Skin of body (tissue), 2 donors: Measurements from ENCODE around the gene EHBP1. TPM values are rescaled to one million over a fixed set of nuclear protein-coding genes. Genes with fewer than 3 reads are reported as not detected.
"Not testable (repeated sequence)": the region's sequence is repeated elsewhere in the genome, so short reads cannot be mapped to it uniquely, and the experiment has no call there.

Source experiments
- DNase-seq: peaks from one replicate; lab custom pipeline; 2025; lab: John Stamatoyannopoulos, UW
- total RNA-seq: library from RNA; depleted of rRNA; stranded (reverse); fragments of >200 nt; gene quantifications from one replicate; pipeline ENCODE4 v1.2.3, GENCODE V29; 2014

EHBP1 gene
- total RNA-seq, 1 donor from 2014 or later, result 96.0 TPM

- no peak for DNase-seq
These were observed 28.0 kb downstream of the EHBP1 start for GRCh38 chr2:62733546-62733945.

DNA sequence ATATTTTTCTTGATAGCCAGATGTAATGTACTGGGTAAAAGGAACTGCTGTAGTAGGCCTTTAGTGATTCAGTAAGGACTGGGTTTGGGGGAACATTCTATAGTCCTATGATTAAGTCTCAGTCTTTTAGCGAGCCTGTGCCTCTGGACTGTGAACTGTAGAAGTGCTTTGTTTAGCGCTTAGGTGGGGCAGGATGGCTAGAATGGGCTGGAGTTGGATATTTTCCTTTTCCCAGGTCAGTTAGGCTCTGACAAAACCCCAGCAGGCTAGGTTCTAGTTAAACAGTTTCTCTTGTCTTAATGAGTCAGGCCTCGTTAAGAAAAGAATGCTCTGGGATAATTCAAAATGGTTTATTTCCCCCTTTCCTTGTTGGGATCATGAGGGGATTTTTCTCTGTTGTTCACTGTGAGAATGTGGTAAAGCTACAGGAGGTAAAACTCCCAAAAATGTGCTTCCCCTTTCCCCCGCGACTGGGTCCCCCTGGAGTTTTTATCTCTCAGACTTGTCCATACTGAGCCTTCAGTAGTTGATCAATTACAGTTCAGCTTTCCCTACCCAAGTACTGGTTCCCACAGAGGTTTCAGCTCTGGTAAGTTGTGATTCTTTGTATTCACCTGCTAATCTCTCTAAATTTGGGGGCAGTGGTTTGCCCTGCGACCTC is 31.5 kb downstream of the EHBP1 start:
- no peak for DNase-seq

- no peak for DNase-seq
These were observed 33.7 kb downstream of the EHBP1 start for GRCh38 chr2:62738981-62739936.

- DNase-seq, result no peak
These were observed 34.7 kb downstream of the EHBP1 start for GRCh38 chr2:62740221-62740620.

DNA sequence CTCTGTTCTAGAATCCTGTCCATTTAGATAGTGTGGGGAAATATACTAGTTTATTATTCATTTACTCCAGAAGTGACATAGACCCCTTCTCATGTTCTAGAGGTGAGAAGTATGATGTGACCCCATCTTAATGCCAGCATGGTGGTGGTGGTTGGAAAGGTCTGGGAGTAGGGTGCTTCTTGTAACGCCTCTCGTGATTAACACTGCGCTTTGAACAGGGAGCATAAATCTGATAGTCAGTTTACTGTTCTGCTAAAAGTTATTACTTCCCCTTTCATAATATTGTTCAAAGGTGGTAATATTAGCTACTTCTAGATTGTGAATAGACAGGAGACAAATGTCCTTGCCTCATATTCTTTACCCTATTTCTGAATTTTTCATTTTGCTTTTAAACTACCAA is 35.6 kb downstream of the EHBP1 start:
- DNase-seq, result no peak

- DNase-seq, result no peak
These were observed 36.6 kb downstream of the EHBP1 start for GRCh38 chr2:62741954-62742722.

DNA sequence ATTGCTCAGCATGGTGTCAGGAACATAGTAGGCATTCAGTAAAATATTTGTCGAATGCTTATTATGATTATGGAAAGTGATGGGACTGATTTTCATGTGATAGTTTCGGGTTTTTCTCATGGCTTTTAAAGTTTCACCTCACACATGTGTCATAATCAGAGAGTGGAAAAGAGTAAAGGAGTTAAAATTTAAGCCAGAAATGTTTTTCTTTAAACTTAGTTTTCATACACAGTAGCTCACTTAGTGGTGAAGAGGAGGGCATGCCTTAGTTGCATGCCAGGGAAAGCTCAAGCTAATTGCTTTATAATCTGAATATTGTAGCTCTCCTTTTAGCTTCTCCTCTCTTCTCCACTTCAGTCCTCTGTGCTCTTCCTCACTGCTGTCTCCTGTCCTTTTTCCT is 38.0 kb downstream of the EHBP1 start:
- DNase-seq, result no peak

DNA sequence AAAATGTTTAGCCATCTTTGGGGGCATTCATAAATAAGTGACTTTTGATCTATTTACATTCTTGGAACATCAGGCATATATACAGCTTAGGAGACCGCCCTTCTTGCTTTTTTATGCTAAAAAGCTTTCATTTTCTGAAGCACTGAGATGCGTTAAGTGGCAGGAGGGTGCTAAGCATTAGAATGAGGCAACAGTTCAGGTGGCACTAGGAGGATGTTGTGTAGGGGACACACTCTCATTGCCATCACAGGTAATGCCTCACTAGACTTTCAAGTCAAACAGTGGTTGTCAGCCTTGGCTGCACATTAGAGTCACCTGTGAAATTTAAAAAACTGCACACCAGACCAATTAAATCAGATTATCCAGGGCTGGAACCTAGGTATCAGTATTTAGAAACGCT is 39.1 kb downstream of the EHBP1 start:
- no peak for DNase-seq

DNA sequence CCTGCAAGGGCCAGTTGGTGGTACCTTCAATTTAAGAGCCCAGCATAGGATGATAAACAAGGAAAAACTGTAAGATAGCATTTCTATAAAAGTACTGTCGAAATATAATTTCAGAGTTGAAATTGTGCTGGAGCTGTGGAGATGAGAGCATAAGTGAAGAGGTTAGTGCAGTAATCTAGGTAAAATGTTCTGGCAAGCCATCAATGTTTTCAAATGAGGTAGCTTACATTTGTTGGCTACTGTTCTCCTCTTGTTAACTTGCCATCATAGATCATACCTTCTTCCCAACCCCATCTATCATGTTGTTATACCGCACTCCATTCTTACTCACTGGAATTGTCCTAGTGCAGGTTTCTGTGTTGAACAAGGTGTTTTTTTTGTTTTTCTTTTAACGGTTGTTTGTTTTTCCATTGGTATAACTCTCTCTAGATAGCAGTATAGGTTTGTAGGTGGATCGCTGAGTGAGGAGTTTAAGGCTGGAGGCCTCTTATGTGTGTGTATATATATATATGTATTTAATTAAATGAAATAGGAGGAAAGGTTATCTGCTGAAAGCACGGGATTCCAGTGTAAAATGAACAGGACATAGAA is 40.5 kb downstream of the EHBP1 start:
- no peak for DNase-seq

- DNase-seq, result no peak
These were observed 41.7 kb downstream of the EHBP1 start for GRCh38 chr2:62747169-62747568.

DNA sequence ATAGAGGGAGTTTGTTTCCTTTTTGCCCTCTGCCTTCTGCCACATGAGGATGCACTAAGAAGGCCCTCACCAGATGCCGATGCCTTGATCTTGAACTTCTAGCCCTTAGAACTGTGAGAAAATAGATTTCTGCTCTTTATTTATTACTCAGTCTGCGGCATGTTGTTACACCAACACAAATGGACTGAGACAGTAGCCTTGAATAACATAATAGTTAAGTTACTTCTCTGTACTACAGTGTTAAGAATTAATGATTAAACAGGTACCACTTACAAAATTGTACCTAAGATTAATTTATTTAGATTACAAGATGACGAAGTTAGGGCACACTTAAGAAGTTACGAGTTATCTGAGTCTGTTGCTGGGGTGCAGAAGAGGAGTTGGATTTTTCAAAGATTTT is 42.4 kb downstream of the EHBP1 start:
- no peak for DNase-seq

DNA sequence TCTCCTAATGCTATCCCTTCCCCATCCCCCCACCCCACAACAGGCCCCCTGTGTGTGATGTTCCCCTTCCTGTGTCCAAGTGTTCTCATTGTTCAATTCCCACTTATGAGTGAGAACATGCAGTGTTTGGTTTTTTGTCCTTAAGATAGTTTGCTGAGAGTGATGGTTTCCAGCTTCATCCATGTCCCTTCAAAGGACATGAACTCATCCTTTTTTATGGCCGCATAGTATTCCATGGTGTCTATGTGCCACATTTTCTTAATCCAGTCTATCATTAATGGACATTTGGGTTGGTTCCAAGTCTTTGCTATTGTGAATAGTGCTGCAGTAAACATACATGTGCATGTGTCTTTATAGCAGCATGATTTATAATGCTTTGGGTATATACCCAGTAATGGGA is 43.6 kb downstream of the EHBP1 start:
- DNase-seq, result not testable (repeated sequence)

DNA sequence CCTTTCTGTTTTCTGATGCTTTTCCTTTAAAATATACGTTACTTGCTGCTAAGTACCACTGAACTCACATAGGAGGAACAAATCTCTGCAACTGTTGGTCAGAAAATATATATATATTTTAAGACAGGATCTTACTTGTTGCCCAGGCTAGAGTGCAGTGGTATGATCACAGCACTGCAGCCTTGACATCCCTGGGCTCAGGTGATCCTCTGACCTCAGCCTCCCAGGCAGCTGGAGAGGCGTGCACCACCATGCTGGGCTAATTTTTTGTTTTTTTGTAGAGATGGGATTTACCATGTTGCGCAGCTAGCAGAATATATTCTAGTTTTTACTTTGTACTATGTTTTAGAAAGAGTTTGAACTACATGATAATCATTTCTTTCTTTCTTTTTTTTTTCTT is 51.5 kb downstream of the EHBP1 start:
- DNase-seq, result no peak

DNA sequence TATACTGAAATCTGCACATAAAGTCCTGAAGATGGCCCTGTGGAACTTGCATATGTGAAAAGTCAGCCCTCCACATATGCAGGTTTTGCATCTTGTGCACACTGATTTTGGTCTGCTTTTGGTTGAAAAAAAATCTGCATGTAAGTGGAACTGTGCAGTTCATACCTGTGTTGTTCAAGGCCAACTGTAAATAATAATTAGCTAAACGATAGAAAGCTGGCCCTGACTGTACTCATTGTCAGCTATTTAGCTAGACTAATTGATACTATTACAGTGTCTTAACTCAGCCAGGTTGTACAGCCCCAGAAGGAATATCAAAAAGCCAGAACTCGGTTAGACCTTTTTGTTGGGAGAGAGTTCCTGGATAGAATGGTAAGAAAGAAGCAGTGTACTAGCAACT is 54.5 kb downstream of the EHBP1 start:
- no peak for DNase-seq

DNA sequence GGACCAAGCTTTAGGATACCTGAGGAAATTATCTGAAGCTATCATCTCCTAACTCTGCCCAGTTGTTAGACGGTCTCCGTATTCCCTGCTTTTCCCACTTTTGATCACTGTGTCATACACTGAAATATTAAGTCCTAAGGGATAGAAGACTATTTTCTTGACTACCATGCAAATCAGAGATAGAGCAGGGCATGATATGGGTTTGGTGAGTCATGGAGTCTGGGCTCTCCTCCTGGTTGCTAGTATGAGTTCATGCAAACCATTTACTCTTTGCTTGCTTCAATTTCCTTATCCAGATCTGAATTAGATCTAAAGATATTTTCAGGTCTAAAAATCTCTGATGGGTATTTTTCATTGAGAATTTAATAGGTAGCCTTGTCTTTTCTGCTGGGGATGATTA is 55.0 kb downstream of the EHBP1 start:
- no peak for DNase-seq

DNA sequence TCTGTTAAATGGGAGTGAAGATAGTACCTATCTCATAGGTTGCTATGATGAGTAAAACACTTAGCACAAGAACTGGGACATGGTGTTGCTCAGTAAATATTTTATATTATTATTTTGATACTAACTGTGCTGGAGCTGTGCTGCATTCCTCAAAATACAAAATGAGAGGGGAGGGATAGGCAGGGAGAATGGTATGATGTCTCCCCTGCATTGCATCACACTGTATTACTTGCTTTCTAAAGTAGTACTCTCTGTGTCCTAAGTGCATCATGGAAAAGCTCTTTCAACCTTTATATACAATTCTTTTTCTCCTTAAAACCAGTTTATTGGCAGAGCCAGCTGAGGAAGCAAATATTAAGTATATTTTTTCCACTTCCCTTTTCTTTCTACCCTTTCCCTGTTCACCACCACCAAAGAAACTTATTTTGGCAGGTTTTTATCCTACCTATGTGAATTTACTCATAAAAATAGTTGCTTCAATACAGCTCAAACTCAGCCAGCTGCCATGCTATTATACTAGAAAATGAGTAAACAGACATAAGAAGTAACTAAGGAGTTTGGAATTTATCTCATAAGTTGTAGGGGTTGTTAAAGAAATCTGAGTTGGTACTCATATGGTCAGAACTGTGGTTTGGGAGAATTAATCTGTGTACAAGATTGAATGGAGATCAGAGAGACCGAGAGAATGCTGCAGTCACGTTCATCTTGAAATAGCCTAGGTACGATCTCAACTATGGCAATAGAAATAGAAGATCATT is 60.3 kb downstream of the EHBP1 start:
- DNase-seq, result no peak

DNA sequence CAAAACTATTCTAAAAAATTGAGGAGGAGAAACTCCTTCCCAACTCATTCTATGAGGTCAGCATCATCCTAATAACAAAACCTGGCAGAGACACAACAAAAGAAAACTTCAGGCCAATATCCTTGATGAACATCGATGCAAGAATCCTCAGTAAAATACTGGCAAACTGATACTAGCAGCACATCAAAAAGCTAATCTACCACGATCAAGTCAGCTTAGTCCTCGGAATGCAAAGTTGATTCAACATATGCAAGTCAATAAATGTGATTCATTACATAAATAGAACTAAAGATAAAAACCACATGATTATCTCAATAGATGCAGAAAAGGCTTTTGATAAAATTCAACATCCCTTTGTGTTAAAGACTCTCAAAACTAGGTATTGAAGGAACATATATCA is 63.1 kb downstream of the EHBP1 start:
- DNase-seq, result no peak

DNA sequence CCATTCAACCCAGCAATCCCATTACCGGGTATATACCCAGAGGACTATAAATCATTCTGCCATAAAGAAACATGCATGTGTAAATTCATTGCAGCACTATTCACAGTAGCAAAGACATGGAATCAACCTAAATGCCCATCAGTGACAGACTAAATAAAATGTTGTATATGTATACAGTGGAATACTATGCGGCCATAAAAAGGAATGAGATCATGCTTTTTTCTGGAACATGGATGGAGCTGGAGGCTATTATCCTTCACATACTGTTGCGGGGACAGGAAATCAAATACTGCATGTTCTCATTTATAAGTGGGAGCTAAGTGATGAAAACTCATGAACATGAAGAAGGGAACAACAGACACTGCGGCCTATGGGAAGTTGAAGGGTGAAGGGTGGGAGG is 65.1 kb downstream of the EHBP1 start:
- DNase-seq, result no peak

DNA sequence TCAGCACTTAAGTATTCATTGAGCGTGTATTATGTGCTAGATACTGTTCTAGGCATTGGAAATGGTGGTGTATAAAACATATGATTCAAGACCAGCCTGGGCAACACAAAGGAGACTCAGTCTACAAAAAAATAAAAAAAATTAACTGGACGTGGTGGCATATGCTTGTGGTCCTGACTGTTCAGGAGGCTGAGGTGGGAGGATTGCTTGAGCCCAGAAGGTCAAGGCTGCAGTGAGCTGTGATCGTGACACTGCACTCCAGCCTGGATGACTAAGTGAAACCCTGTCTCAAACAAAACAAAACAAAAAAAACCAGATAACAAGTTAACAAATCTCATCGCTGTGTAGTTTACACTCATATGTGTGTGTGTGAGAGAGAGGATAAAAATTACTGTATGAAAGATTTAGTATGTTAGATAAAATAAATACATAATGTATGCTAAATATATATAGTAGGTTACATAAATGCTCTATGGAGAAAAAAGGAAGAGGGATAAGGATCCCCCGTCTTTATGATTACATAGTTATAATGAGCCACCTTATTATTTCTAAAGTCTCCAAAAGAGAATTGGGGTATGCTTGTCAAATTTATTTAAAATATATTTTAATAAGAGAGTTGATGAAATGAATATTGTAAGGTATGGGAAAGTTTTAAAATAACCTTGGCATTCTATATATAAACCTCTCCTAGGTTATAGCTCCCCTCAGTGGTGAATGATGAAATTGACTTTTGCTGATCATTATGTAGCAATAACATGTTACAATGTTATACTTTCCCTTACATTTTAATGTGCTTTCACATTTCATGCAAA is 69.2 kb downstream of the EHBP1 start:
- peak; percentile 41 for DNase-seq

GRCh38 chr2:62775367-62775668 is 69.8 kb downstream of the EHBP1 start:
- DNase-seq, result no peak
